ENCODE data around the gene LRRN3.

Gene LRRN3

GRCh38 chr7:111172564-111173257, 81.8 kb downstream of the LRRN3 start:
- DNase-seq (ENCODE audit: low read depth) = no peak

GRCh38 chr7:111173528-111173927, 82.6 kb downstream of the LRRN3 start:
- DNase-seq (ENCODE audit: low read depth) = no peak

GRCh38 chr7:111173990-111174389, 83.1 kb downstream of the LRRN3 start:
- DNase-seq (ENCODE audit: low read depth) = no peak

- DNase-seq (ENCODE audit: low read depth) = no peak
Observed at GRCh38 chr7:111174510-111174909, 83.6 kb downstream of the LRRN3 start.
